ENCODE data around the gene PRMT2. TPM values are rescaled to one million over a fixed set of nuclear protein-coding genes. Genes with fewer than 3 reads are reported as not detected.

The PRMT2 gene
- total and polyA plus RNA-seq, 2 donors (not counting 1 experiment from before 2014, with no cell fraction given) = 152 to 169 TPM

GRCh38 chr21:46597031-46597430 is 38.4 kb upstream of the PRMT2 start:
- H3K36me3 ChIP-seq (ENCODE audit: control insufficient read depth, insufficient read depth, low read length) = no peaks in the 10 kb centered on the region
- no peak for TF ChIP-seq CTCF (conservative IDR thresholded peaks at IDR 0.05 in 1 of 2, IDR thresholded peaks at IDR 0.05 in 1 of 2; ENCODE audit: low read depth in 1 of 2, low read length in 2 of 2)
- no peak for TF ChIP-seq EZH2 (IDR thresholded peaks at IDR 0.05; ENCODE audit: low read length, missing control alignments)
- no peak overlapping the region for H3K9ac ChIP-seq (ENCODE audit: insufficient read depth, low read length)
- no peaks in the 10 kb centered on the region for H4K20me1 ChIP-seq (ENCODE audit: control insufficient read depth, extremely low read depth, insufficient read depth, low read length)
- no peak overlapping the region for H3K27ac ChIP-seq (ENCODE audit: insufficient read depth, low read length)
- H3K9me3 ChIP-seq (ENCODE audit: control insufficient read depth, insufficient read depth, low read depth, low read length) = no peaks in the 10 kb centered on the region
- no peaks in the 10 kb centered on the region for H3K79me2 ChIP-seq (ENCODE audit: control insufficient read depth, insufficient read depth, low read length)
- H3K27me3 ChIP-seq (ENCODE audit: control insufficient read depth, insufficient read depth, low read length) = no peaks in the 10 kb centered on the region
- peaks cover 2% of the 10 kb centered on the region for H3K4me1 ChIP-seq (ENCODE audit: control insufficient read depth, extremely low read depth, insufficient read depth, low read length)
- no peak overlapping the region for H3K4me3 ChIP-seq (replicated peaks in 1 of 4; ENCODE audit: control extremely low read depth in 1 of 4, insufficient read depth in 1 of 4, low read depth in 3 of 4, low read length in 4 of 4)
- no peak overlapping the region for H2AFZ ChIP-seq (ENCODE audit: low read length)
- no peak for DNase-seq (ENCODE audit: low read depth in 2 of 2)
- no peak overlapping the region for H3K4me2 ChIP-seq (ENCODE audit: extremely low read depth, insufficient read depth, low read length)

- Histone ChIP-seq H3K36me3 (ENCODE audit: control insufficient read depth, insufficient read depth, low read length) (no peaks in the 10 kb centered on the region), H3K4me2 (ENCODE audit: extremely low read depth, insufficient read depth, low read length) (no peak overlapping the region), H3K27ac (ENCODE audit: insufficient read depth, low read length) (no peak overlapping the region), H2AFZ (ENCODE audit: low read length) (no peak overlapping the region), H3K27me3 (ENCODE audit: control insufficient read depth, insufficient read depth, low read length) (no peaks in the 10 kb centered on the region), H3K9me3 (ENCODE audit: control insufficient read depth, insufficient read depth, low read depth, low read length) (no peaks in the 10 kb centered on the region), H3K4me3 (replicated peaks in 1 of 4; ENCODE audit: control extremely low read depth in 1 of 4, insufficient read depth in 1 of 4, low read depth in 3 of 4, low read length in 4 of 4) (no peak overlapping the region), H3K4me1 (ENCODE audit: control insufficient read depth, extremely low read depth, insufficient read depth, low read length) (peaks cover 2% of the 10 kb centered on the region), H3K79me2 (ENCODE audit: control insufficient read depth, insufficient read depth, low read length) (no peaks in the 10 kb centered on the region), H3K9ac (ENCODE audit: insufficient read depth, low read length) (no peak overlapping the region), H4K20me1 (ENCODE audit: control insufficient read depth, extremely low read depth, insufficient read depth, low read length) (no peaks in the 10 kb centered on the region)
- no peak for DNase-seq (ENCODE audit: low read depth in 2 of 2)
- TF ChIP-seq EZH2 (IDR thresholded peaks at IDR 0.05; ENCODE audit: low read length, missing control alignments) (no peak), CTCF (conservative IDR thresholded peaks at IDR 0.05 in 1 of 2, IDR thresholded peaks at IDR 0.05 in 1 of 2; ENCODE audit: low read depth in 1 of 2, low read length in 2 of 2) (no peak)
These were observed 37.6 kb upstream of the PRMT2 start for GRCh38 chr21:46597896-46598343.

GRCh38 chr21:46598581-46599572 is 36.6 kb upstream of the PRMT2 start:
- no peaks in the 10 kb centered on the region for H4K20me1 ChIP-seq (ENCODE audit: control insufficient read depth, extremely low read depth, insufficient read depth, low read length)
- no peaks in the 10 kb centered on the region for H3K36me3 ChIP-seq (ENCODE audit: control insufficient read depth, insufficient read depth, low read length)
- TF ChIP-seq EZH2 (IDR thresholded peaks at IDR 0.05; ENCODE audit: low read length, missing control alignments) (no peak), CTCF (conservative IDR thresholded peaks at IDR 0.05 in 1 of 2, IDR thresholded peaks at IDR 0.05 in 1 of 2; ENCODE audit: low read depth in 1 of 2, low read length in 2 of 2) (no peak)
- H2AFZ ChIP-seq (ENCODE audit: low read length) = no peak overlapping the region
- no peak overlapping the region for H3K9ac ChIP-seq (ENCODE audit: insufficient read depth, low read length)
- H3K4me3 ChIP-seq (replicated peaks in 1 of 4; ENCODE audit: control extremely low read depth in 1 of 4, insufficient read depth in 1 of 4, low read depth in 3 of 4, low read length in 4 of 4) = no peak overlapping the region
- H3K4me1 ChIP-seq (ENCODE audit: control insufficient read depth, extremely low read depth, insufficient read depth, low read length) = peaks cover 2% of the 10 kb centered on the region
- H3K79me2 ChIP-seq (ENCODE audit: control insufficient read depth, insufficient read depth, low read length) = no peaks in the 10 kb centered on the region
- no peaks in the 10 kb centered on the region for H3K27me3 ChIP-seq (ENCODE audit: control insufficient read depth, insufficient read depth, low read length)
- H3K9me3 ChIP-seq (ENCODE audit: control insufficient read depth, insufficient read depth, low read depth, low read length) = no peaks in the 10 kb centered on the region
- H3K27ac ChIP-seq (ENCODE audit: insufficient read depth, low read length) = no peak overlapping the region
- peak overlapping the region; percentile 37 for H3K4me2 ChIP-seq (ENCODE audit: extremely low read depth, insufficient read depth, low read length)
- peak; percentile 81 to 94 for DNase-seq (ENCODE audit: low read depth in 2 of 2)
